ENCODE measurements around the gene GRIN2A.

Gene GRIN2A

GRCh38 chr16:9864461-9864860, 317.8 kb downstream of the GRIN2A start:
- H4K20me1 ChIP-seq (ENCODE audit: insufficient read depth, low read length), result no peaks in the 10 kb centered on the region
- TF ChIP-seq EZH2phosphoT487 (IDR thresholded peaks at IDR 0.05; ENCODE audit: low read length) (no peak), EZH2 (optimal IDR thresholded peaks at IDR 0.05; ENCODE audit: low read depth, low read length) (no peak)
- TF ChIP-seq, protein P1, sequence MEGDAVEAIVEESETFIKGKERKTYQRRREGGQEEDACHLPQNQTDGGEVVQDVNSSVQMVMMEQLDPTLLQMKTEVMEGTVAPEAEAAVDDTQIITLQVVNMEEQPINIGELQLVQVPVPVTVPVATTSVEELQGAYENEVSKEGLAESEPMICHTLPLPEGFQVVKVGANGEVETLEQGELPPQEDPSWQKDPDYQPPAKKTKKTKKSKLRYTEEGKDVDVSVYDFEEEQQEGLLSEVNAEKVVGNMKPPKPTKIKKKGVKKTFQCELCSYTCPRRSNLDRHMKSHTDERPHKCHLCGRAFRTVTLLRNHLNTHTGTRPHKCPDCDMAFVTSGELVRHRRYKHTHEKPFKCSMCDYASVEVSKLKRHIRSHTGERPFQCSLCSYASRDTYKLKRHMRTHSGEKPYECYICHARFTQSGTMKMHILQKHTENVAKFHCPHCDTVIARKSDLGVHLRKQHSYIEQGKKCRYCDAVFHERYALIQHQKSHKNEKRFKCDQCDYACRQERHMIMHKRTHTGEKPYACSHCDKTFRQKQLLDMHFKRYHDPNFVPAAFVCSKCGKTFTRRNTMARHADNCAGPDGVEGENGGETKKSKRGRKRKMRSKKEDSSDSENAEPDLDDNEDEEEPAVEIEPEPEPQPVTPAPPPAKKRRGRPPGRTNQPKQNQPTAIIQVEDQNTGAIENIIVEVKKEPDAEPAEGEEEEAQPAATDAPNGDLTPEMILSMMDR (IDR thresholded peaks at IDR 0.05; ENCODE audit: low read length), result no peak
- no peaks in the 10 kb centered on the region for H3K27me3 ChIP-seq (replicated peaks; ENCODE audit: insufficient read depth, low read length)

DNA sequence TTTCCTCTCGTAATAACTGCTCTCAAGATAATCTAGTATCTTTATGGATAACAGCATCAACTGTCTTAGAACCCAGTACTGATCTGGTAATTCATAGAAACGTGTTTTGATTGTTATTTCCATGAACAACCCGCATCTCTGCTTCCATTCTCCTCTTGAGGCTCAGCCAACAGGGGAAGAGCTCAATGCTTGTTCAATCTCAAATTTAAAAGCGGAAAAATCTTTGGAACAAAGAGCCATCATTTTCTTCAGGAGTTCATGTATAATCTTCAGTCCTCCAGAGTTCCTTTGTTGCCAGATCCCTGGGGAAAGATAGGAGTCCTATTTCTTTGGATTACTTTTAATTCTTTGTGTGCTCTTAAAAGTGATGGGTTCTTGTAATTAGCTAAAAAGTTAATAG, 319.9 kb downstream of the GRIN2A start:
- Histone ChIP-seq H3K4me2 (ENCODE audit: low read depth, low read length) (no peak overlapping the region), H3K36me3 (replicated peaks; ENCODE audit: insufficient read depth, low read length) (no peaks in the 10 kb centered on the region), H3K9ac (ENCODE audit: low read length) (no peak overlapping the region), H3K4me1 (ENCODE audit: low read length) (no peaks in the 10 kb centered on the region), H3K9me3 (replicated peaks; ENCODE audit: insufficient read depth, low read length) (no peaks in the 10 kb centered on the region), H3K79me2 (ENCODE audit: low read length) (no peaks in the 10 kb centered on the region), H3K4me3 (ENCODE audit: low read length) (no peak overlapping the region), H4K20me1 (ENCODE audit: insufficient read depth, low read length) (no peaks in the 10 kb centered on the region), H3K27ac (ENCODE audit: low read length) (no peak overlapping the region), H3K9me2 (replicated peaks; ENCODE audit: insufficient read depth, low read length) (no peaks in the 10 kb centered on the region), H2AFZ (ENCODE audit: low read length) (no peak overlapping the region), H3F3A (ENCODE audit: insufficient read depth, low read length) (no peaks in the 10 kb centered on the region), H3K27me3 (replicated peaks; ENCODE audit: insufficient read depth, low read length) (no peaks in the 10 kb centered on the region)
- TF ChIP-seq EZH2phosphoT487 (IDR thresholded peaks at IDR 0.05; ENCODE audit: low read length) (no peak), EZH2 (optimal IDR thresholded peaks at IDR 0.05; ENCODE audit: low read depth, low read length) (no peak)
- TF ChIP-seq, protein P1 (IDR thresholded peaks at IDR 0.05; ENCODE audit: low read length), result no peak
- no peak for DNase-seq

More at GRCh38 chr16:9864461-9864860, 317.8 kb downstream of the GRIN2A start:
- Histone ChIP-seq H3K36me3 (replicated peaks; ENCODE audit: insufficient read depth, low read length) (no peaks in the 10 kb centered on the region), H2AFZ (ENCODE audit: low read length) (no peak overlapping the region), H3F3A (ENCODE audit: insufficient read depth, low read length) (no peaks in the 10 kb centered on the region), H3K4me1 (ENCODE audit: low read length) (no peaks in the 10 kb centered on the region), H3K4me2 (ENCODE audit: low read depth, low read length) (no peak overlapping the region), H3K9ac (ENCODE audit: low read length) (no peak overlapping the region), H3K9me3 (replicated peaks; ENCODE audit: insufficient read depth, low read length) (no peaks in the 10 kb centered on the region), H3K4me3 (ENCODE audit: low read length) (no peak overlapping the region), H3K9me2 (replicated peaks; ENCODE audit: insufficient read depth, low read length) (no peaks in the 10 kb centered on the region), H3K79me2 (ENCODE audit: low read length) (no peaks in the 10 kb centered on the region), H3K27ac (ENCODE audit: low read length) (no peak overlapping the region)
- DNase-seq, result no peak

GRCh38 chr16:9860876-9861275, 321.4 kb downstream of the GRIN2A start:
- no peaks in the 10 kb centered on the region for H4K20me1 ChIP-seq (ENCODE audit: insufficient read depth, low read length)
- H3K79me2 ChIP-seq (ENCODE audit: low read length), result no peaks in the 10 kb centered on the region
- no peaks in the 10 kb centered on the region for H3K27me3 ChIP-seq (replicated peaks; ENCODE audit: insufficient read depth, low read length)
- no peak overlapping the region for H3K4me3 ChIP-seq (ENCODE audit: low read length)
- H3K4me2 ChIP-seq (ENCODE audit: low read depth, low read length), result no peak overlapping the region
- H3F3A ChIP-seq (ENCODE audit: insufficient read depth, low read length), result no peaks in the 10 kb centered on the region
- H3K9me2 ChIP-seq (replicated peaks; ENCODE audit: insufficient read depth, low read length), result no peaks in the 10 kb centered on the region
- no peak overlapping the region for H2AFZ ChIP-seq (ENCODE audit: low read length)
- H3K9ac ChIP-seq (ENCODE audit: low read length), result no peak overlapping the region
- H3K9me3 ChIP-seq (replicated peaks; ENCODE audit: insufficient read depth, low read length), result no peaks in the 10 kb centered on the region
- H3K36me3 ChIP-seq (replicated peaks; ENCODE audit: insufficient read depth, low read length), result no peaks in the 10 kb centered on the region
- H3K4me1 ChIP-seq (ENCODE audit: low read length), result no peaks in the 10 kb centered on the region
- TF ChIP-seq, protein P1 (IDR thresholded peaks at IDR 0.05; ENCODE audit: low read length), result no peak
- no peak overlapping the region for H3K27ac ChIP-seq (ENCODE audit: low read length)
- DNase-seq, result no peak
